ENCODE measurements around the gene FAM118B. TPM values are rescaled to one million over a fixed set of nuclear protein-coding genes. Genes with fewer than 3 reads are reported as not detected.
A peak's percentile ranks its signal among the peaks of the same experiment; 100 is the strongest.

Gene FAM118B
- total RNA-seq, 1 donor from 2014 or later: 28.3 TPM

DNA sequence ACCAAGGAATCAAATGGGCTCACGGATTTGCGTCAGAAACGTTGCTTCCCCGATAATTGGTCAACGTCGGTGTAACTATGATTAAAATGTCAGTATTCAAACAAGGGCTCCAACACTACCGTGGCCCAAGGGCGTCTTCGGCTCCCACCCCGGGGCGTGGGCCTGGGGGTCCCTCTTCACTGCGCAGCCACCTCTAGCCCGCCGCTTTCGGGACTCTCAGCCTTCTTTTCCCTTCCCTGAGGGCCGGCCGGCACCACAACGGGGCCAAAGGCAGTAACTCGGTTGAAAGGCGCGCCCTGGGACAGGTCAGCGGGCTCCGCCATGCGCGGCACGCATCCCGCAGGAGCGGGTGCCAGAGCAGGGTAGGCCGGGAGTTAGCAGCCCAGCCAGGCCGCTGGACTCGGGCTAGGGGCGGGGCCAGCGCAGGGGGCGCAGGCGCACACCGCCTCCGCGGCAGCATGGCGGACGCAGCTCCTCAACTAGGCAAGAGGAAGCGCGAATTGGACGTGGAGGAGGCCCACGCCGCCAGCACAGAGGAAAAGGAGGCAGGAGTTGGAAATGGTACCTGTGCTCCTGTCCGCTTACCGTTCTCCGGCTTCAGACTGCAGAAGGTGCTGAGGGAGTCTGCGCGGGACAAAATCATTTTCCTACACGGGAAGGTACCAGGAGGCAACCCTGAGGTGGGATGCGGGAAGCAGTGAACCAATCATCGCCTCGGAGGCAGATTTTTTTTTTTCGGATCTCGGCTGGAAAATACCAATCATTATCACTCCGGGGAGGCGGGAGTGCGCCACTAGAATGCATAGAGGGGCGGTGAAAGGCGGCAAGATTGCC, 92.3 kb downstream of the FAM118B start, which contains the start of gene DCPS:
Gene DCPS (plus strand): TSS at position 438 of the 834 bp plus-strand sequence. CDS start 21 bp downstream, at position 459.
- H3K4me3 Mint-ChIP-seq (ENCODE audit: unreplicated experiment): peak within 1 kb of the TSS; percentile 89
- no peak for FAIRE-seq
- H3K27ac ChIP-seq (ENCODE audit: low read depth, low read length): peak within 1 kb of the TSS; percentile 82
- DNase-seq (ENCODE audit: low read depth): peak; percentile 83
- H3K9ac ChIP-seq (ENCODE audit: low read length): peak within 1 kb of the TSS; percentile 85
- H3K27me3 ChIP-seq (ENCODE audit: insufficient read depth, low read length): no peaks in the 10 kb centered on the region
- peaks cover 7% of the 10 kb centered on the region for H3K4me1 Mint-ChIP-seq (ENCODE audit: low read depth, unreplicated experiment)
- peaks cover 10% of the 10 kb centered on the region for H3K4me1 ChIP-seq (ENCODE audit: insufficient read depth, low read length)
- peak within 1 kb of the TSS; percentile 92 for H3K4me3 ChIP-seq (ENCODE audit: insufficient read depth, low read depth, low read length)
- no peaks in the 10 kb centered on the region for H4K20me1 ChIP-seq (ENCODE audit: insufficient read depth, low read length)
- TF ChIP-seq, protein P1, sequence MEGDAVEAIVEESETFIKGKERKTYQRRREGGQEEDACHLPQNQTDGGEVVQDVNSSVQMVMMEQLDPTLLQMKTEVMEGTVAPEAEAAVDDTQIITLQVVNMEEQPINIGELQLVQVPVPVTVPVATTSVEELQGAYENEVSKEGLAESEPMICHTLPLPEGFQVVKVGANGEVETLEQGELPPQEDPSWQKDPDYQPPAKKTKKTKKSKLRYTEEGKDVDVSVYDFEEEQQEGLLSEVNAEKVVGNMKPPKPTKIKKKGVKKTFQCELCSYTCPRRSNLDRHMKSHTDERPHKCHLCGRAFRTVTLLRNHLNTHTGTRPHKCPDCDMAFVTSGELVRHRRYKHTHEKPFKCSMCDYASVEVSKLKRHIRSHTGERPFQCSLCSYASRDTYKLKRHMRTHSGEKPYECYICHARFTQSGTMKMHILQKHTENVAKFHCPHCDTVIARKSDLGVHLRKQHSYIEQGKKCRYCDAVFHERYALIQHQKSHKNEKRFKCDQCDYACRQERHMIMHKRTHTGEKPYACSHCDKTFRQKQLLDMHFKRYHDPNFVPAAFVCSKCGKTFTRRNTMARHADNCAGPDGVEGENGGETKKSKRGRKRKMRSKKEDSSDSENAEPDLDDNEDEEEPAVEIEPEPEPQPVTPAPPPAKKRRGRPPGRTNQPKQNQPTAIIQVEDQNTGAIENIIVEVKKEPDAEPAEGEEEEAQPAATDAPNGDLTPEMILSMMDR (IDR thresholded peaks at IDR 0.05; ENCODE audit: insufficient read depth, low read depth, low read length): no peak
- no peak for TF ChIP-seq EZH2 (IDR thresholded peaks at IDR 0.05; ENCODE audit: insufficient read depth, low read length)
- H3K36me3 Mint-ChIP-seq (ENCODE audit: low read depth, unreplicated experiment): no peaks in the 10 kb centered on the region
- peak within 1 kb of the TSS; percentile 85 for H3K4me2 ChIP-seq (ENCODE audit: low read length)
- peaks cover 3% of the 10 kb centered on the region for H3K36me3 ChIP-seq (ENCODE audit: insufficient read depth, low read length)
- H3K27ac Mint-ChIP-seq (ENCODE audit: unreplicated experiment): peak within 1 kb of the TSS; percentile 66
- peak within 1 kb of the TSS; percentile 99 for H2AFZ ChIP-seq (ENCODE audit: low read depth, low read length)
- H3K79me2 ChIP-seq (ENCODE audit: insufficient read depth, low read length): peaks cover 8% of the 10 kb centered on the region
- no peaks in the 10 kb centered on the region for H3K27me3 Mint-ChIP-seq (ENCODE audit: low read depth, unreplicated experiment)
- no peaks in the 10 kb centered on the region for H3K9me3 Mint-ChIP-seq (ENCODE audit: unreplicated experiment)
- no peaks in the 10 kb centered on the region for H3K9me3 ChIP-seq (ENCODE audit: insufficient read depth, low read depth, low read length)

DNA sequence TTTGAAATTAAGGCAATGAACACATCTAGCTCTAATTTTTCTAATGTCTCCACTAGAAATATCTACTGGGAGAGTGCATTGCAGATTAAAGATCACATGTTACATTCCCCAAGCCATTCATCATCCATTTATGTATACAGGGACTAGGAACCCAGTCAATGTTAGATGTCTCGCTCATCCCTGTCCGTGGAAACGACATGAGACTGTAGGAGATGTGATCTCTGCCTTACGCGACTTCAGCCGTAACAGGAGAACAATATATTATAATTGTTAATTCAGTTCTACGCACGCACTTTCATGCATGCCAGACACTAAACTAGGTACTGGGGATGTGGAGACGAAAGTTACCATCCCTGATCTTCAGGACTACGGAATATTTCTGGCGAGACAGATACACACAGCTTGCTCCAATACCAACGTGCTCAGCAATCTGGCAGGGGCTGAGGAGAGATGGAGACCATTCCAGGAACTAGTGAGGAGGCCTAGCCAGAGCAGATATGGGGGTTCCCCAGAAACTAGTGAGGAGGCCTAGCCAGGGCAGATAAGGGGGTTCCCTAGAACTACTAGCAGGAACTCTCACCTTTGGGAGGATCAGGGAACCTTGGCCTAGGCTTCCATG, 93.0 kb downstream of the FAM118B start:
- H3K4me3 Mint-ChIP-seq (ENCODE audit: unreplicated experiment): peak overlapping the region; percentile 89
- Histone ChIP-seq H2AFZ (ENCODE audit: low read depth, low read length) (peak overlapping the region; percentile 99), H3K9ac (ENCODE audit: low read length) (peak overlapping the region; percentile 85), H3K4me1 (ENCODE audit: insufficient read depth, low read length) (peaks cover 10% of the 10 kb centered on the region), H3K4me2 (ENCODE audit: low read length) (peak overlapping the region; percentile 85), H3K79me2 (ENCODE audit: insufficient read depth, low read length) (peaks cover 8% of the 10 kb centered on the region), H3K36me3 (ENCODE audit: insufficient read depth, low read length) (peaks cover 3% of the 10 kb centered on the region), H3K9me3 (ENCODE audit: insufficient read depth, low read depth, low read length) (no peaks in the 10 kb centered on the region), H3K27ac (ENCODE audit: low read depth, low read length) (peak overlapping the region; percentile 82), H4K20me1 (ENCODE audit: insufficient read depth, low read length) (no peaks in the 10 kb centered on the region), H3K27me3 (ENCODE audit: insufficient read depth, low read length) (no peaks in the 10 kb centered on the region), H3K4me3 (ENCODE audit: insufficient read depth, low read depth, low read length) (peak overlapping the region; percentile 92)
- H3K27ac Mint-ChIP-seq (ENCODE audit: unreplicated experiment): peak overlapping the region; percentile 54
- peaks cover 7% of the 10 kb centered on the region for H3K4me1 Mint-ChIP-seq (ENCODE audit: low read depth, unreplicated experiment)
- H3K36me3 Mint-ChIP-seq (ENCODE audit: low read depth, unreplicated experiment): no peaks in the 10 kb centered on the region
- DNase-seq (ENCODE audit: low read depth) (no peak), FAIRE-seq (no peak)
- H3K9me3 Mint-ChIP-seq (ENCODE audit: unreplicated experiment): no peaks in the 10 kb centered on the region
- TF ChIP-seq EZH2 (IDR thresholded peaks at IDR 0.05; ENCODE audit: insufficient read depth, low read length): no peak
- TF ChIP-seq, protein P1 (IDR thresholded peaks at IDR 0.05; ENCODE audit: insufficient read depth, low read depth, low read length): no peak
- H3K27me3 Mint-ChIP-seq (ENCODE audit: low read depth, unreplicated experiment): no peaks in the 10 kb centered on the region

All from astrocyte (in vitro differentiated cells and primary cell).